NCI-H510A treated with DMSO at 0.1 percent for 48 hours (cell line): Measurements from ENCODE around the gene TMEM132C.

Experiments used
- DNase-seq: peaks from one replicate; lab custom pipeline; 2025; lab: John Stamatoyannopoulos, UW

TMEM132C gene

GRCh38 chr12:128664501-128664900 is 397.5 kb downstream of the TMEM132C start:
- no peak for DNase-seq

- no peak for DNase-seq
Observed at GRCh38 chr12:128667193-128667592, 400.2 kb downstream of the TMEM132C start.

- no peak for DNase-seq
Observed at GRCh38 chr12:128671528-128672042, 404.6 kb downstream of the TMEM132C start.

GRCh38 chr12:128672428-128672827 is 405.5 kb downstream of the TMEM132C start:
- no peak for DNase-seq

GRCh38 chr12:128672893-128673292 is 405.9 kb downstream of the TMEM132C start:
- no peak for DNase-seq

- no peak for DNase-seq
Observed at GRCh38 chr12:128675576-128675975, 408.6 kb downstream of the TMEM132C start.

GRCh38 chr12:128680555-128680954 is 413.6 kb downstream of the TMEM132C start:
- DNase-seq, result no peak

- no peak for DNase-seq
Observed at GRCh38 chr12:128682548-128683275, 415.7 kb downstream of the TMEM132C start.

- DNase-seq, result no peak
Observed at GRCh38 chr12:128684352-128684751, 417.4 kb downstream of the TMEM132C start.

- no peak for DNase-seq
Observed at GRCh38 chr12:128685903-128686475, 419.0 kb downstream of the TMEM132C start.

GRCh38 chr12:128687851-128688250 is 420.9 kb downstream of the TMEM132C start:
- no peak for DNase-seq

- peak; percentile 95 for DNase-seq
Observed at GRCh38 chr12:128690641-128691040, 423.7 kb downstream of the TMEM132C start.

- DNase-seq, result no peak
Observed at GRCh38 chr12:128693115-128693514, 426.1 kb downstream of the TMEM132C start.

GRCh38 chr12:128693771-128694170 is 426.8 kb downstream of the TMEM132C start:
- DNase-seq, result no peak

- no peak for DNase-seq
Observed at GRCh38 chr12:128694445-128694844, 427.5 kb downstream of the TMEM132C start.

GRCh38 chr12:128695697-128696096 is 428.7 kb downstream of the TMEM132C start:
- no peak for DNase-seq

- DNase-seq, result no peak
Observed at GRCh38 chr12:128698301-128698972, 431.5 kb downstream of the TMEM132C start.

GRCh38 chr12:128699106-128699505 is 432.1 kb downstream of the TMEM132C start:
- no peak for DNase-seq

GRCh38 chr12:128702371-128702770 is 435.4 kb downstream of the TMEM132C start:
- DNase-seq, result peak; percentile 68

- DNase-seq, result no peak
Observed at GRCh38 chr12:128705140-128705539, 438.2 kb downstream of the TMEM132C start.

- DNase-seq, result no peak
Observed at GRCh38 chr12:128707488-128707887, 440.5 kb downstream of the TMEM132C start.

- DNase-seq, result no peak
Observed at GRCh38 chr12:128708789-128709188, 441.8 kb downstream of the TMEM132C start.

GRCh38 chr12:128709660-128710059 is 442.7 kb downstream of the TMEM132C start:
- no peak for DNase-seq
